GM19099 (cell line): Measurements from ENCODE around the gene CDC42BPA.

Experiments used
- POLR2A ChIP-seq: IDR thresholded peaks from 3 replicates; pipeline ENCODE4 v1.6.1; 2011; ENCODE audit warnings: low read depth; ENCODE audit not compliant: insufficient read length; ENCODE audit errors: extremely low read depth

Gene CDC42BPA

DNA sequence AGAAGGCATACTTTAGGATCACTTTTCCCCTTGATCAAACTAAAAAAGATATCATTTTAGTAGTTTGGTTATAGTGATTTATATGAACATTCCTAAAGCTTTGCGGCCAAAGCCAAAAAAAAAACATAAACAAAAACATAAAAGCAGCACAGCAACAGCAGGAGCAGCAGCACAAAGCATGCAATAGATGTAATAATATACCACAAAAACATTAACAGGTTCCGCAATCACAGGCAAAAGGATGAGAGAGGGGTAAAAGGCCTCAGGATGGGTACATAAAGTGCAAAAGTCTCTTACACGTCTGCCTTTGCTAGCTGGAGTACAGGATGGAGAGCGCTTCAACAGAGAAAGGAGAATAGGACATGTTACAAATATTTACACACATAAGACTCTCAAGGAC is 259.2 kb downstream of the CDC42BPA start:
- TF ChIP-seq POLR2A: no peak

DNA sequence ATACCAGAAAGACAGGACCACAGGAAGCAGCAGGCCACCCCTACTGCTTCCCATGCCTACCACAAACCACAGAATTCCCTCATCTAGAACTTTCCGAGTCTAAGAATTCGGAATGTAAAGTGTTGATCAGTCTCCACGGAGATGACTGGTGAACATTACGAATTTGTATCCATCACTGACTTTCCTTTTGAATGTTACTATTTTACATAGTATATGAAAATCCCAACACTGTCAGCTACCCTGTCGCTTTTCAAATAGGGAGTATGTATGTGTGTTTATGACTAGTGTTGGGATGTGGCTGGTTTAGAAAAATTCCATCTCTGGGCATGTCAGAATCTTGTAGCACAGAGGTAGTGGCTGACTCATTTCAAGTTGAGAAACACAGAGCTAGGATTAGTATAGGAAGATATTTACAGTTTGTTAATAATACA is 260.0 kb downstream of the CDC42BPA start:
- TF ChIP-seq POLR2A: no peak

DNA sequence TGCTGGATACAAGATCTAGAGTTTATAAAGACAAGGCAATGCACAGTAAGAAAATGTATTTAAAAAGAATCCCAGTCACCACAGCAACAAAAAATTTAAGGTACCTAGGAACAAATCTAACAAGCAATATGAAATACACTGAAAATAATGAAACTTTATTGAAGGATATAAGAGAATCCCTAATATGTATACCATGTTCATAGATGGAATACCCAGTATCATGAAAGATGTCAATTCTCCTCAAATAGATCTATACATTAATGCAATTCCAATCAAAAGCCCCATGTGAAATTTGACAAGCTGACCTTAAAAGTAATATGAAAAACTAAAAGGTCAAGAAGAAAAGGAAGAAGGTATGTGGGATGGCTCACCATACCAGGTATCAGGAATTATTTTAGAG is 269.0 kb downstream of the CDC42BPA start:
- TF ChIP-seq POLR2A: no peak

DNA sequence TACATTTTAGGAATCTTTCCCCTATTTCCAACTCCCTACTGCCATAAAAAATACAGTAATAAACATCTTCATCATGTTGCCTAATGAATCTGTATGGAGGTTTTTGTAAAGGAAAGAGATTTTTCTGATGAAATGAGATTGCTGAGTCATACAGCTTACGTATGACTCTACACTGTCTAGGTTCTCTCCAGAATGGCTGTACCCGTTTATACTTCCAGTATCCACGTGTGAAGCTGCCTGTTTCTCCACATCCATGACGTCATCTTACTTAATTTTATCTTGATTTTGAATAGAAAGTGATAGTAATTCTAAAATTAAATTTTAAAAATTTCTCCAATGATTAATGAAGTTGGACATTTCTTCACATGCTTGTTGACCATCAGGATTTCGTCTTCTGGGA is 274.5 kb downstream of the CDC42BPA start:
- no peak for TF ChIP-seq POLR2A

DNA sequence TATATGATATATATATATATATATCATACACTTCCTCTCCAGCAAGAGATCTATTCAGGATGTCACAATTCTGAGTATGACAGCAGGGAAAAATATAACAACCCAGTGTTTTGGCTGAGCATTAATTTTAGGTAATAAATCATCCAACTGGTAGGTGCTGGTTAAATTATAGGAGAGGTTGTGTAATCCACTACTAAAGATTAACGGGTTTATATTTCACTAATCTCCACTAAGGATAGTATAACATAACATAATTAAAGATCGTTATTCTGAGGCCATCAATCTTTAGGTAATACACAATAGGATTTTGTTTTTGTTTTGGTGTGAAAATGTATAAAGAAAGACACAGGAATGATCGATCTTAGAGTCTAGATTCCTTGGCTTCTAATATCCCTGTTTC is 276.0 kb downstream of the CDC42BPA start:
- no peak for TF ChIP-seq POLR2A

GRCh38 chr1:227038401-227038800 is 279.9 kb downstream of the CDC42BPA start:
- TF ChIP-seq POLR2A: no peak

DNA sequence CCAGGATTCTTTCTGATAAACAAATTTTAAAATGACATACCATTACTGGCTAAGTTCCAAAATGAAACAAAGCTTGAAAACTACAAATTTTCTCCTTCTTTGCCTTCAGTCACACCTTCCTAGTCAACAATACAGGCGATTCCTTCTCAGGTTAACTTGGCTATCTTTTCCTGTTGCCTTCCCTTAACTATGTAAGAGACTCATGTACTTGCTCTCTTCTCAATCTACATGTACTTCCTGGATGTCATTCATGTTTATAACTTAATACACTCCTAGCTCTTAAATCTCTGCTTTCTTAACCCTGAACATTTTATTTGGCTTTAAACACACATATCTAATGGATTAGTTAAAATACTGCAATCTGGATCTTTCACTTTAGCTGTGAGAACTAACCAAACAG is 281.2 kb downstream of the CDC42BPA start:
- TF ChIP-seq POLR2A: no peak

DNA sequence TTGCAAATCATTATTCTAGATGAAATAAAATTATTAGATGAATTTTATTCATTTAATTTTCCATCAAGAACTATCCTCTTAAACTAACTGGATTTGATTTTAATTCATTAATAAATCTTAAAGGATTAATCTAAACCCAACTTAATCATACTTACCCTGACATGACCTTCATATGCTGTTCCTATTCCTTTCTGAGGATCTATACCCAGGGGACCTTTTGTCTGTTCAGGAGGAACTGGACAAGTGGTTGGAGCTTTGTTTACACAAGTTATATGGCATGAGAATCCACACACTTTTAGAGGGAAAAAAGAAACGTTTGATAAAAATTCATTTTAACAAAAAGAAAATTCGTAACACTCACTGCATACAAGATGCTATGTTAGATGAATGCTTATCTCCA is 283.0 kb downstream of the CDC42BPA start:
- TF ChIP-seq POLR2A: no peak

DNA sequence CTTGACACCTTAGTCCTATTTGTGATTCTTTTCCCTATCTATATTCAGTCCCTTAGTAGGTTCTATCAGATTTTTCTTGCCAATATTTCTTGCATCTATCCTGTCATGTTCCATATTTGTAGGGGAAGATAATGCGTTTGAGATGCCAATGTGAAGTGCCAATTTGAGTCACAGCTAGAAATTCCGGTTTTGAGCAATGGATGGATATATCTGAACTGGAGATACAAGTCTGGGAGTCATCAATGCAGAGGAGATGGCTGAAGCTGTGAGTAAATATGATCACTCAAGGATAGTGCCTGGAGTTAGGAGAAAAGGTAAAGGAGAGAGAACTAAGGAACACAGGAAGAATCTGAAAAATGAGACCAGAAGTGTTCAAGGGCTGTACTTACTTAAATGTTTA is 284.4 kb downstream of the CDC42BPA start:
- no peak for TF ChIP-seq POLR2A

DNA sequence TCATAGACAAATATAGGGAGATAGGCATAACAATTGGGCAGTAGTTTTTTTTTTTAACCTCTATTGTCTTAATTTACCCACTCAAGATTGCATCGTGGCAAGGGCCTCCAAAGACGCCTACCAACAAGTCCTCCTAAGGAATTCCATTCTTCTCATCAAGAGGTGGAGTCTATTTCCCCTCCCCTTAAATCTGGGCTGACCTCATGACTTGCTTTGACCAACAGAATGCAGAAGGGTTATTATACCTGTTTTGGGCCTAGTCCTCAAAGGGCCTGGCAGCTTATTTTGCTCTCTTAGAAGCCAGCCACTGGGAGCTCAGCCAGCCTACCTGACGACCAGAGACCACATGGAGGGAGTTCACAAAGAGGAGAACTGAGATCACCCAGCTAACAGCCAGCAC is 285.9 kb downstream of the CDC42BPA start:
- TF ChIP-seq POLR2A: no peak

GRCh38 chr1:227016990-227017389 is 301.3 kb downstream of the CDC42BPA start:
- TF ChIP-seq POLR2A: no peak

- no peak for TF ChIP-seq POLR2A
Observed at GRCh38 chr1:227010645-227011044, 307.6 kb downstream of the CDC42BPA start.

- TF ChIP-seq POLR2A: no peak
Observed at GRCh38 chr1:227009937-227010336, 308.4 kb downstream of the CDC42BPA start.

DNA sequence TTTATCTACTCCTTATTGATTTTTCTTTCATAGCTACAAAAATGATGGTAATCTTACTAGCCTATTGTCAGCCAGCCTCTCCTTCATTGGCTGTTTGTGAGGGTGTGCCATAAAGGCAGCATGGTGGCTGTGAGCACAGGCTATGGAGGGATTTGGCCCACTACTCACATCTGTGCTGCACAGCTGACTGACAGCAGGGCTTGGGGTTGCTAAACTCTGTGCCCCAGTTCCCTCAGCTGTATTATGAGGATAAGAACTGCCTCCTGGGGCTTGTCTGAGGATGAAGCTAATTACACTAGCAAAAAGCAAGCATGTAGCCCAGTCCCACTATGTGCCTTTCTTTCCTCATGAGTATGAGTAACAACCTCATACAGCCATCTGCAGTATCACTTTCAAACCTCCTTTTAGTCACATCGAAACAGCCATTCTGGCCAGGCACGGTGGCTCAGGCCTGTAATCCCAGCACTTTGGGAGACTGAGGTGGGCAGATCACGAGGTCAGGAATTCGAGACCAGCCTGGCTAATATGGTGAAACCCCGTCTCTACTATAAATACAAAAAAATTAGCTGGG is 312.0 kb downstream of the CDC42BPA start:
- TF ChIP-seq POLR2A: no peak

DNA sequence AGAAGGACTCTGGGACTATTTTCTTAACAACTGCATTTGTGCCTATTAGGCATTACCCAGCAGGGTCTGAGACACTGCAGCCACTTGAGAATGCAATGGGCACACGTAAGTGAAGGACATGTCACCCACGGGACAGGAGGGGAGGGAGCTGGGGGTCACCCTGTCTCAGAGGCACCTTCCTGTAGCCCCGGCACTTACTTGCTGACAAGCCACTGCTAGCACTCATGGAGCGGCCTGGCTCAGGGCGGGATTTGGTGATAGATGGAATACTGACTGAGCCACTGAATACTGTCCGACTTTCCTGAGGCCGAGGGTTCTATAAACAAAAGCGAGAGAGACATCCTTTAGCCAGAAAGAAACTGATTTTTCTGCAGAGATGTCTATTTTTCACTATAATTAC is 313.5 kb downstream of the CDC42BPA start:
- no peak for TF ChIP-seq POLR2A

- TF ChIP-seq POLR2A: no peak
Observed at GRCh38 chr1:227003165-227003564, 315.1 kb downstream of the CDC42BPA start.

DNA sequence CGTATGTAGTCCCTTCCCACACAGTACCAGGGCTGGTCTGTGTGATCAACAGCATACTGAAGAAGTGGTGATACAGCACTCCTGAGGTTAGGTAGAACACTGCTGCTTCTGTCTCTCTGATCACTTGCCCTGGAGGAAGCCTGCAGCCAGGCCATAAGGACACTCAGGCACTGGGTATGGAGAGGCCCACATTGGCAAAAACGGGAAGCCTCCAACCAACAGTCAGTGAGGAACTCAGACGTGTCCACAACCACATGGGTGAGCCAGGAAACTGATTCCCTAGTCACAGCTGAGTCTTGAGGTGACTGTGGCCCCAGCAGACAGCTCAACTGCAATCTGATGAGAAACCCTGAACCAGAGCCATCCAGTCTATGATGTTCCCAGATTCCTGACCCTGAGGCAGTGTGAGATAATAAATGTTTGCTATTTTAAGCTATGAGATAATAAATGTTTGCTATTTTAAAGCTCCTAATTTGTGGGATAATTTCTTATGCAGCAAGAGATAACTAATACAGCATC is 315.7 kb downstream of the CDC42BPA start:
- no peak for TF ChIP-seq POLR2A
